ENCODE results near the gene PRICKLE3.
"Not testable (repeated sequence)": the region's sequence is repeated elsewhere in the genome, so short reads cannot be mapped to it uniquely, and the experiment has no call there.

Gene PRICKLE3

DNA sequence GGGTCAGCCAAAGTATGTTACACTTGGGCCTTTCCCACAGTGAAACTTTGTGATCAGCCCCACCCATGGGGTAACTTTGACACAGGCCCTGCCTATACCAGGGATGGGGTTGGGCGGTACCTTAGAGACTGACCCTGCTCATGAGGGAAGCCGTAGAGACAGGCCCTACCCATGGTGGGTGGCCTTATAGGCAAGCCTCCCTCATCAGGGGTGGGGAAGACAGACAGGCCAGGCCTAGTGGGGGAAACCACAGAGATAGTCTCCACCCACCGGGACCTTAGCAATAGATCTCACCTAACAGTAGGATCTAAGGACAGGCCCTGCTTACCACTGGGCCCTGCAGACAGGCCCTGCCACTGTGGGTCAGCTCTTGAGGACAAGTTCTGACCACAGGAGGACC, 7.6 kb downstream of the PRICKLE3 start:
- no peak for DNase-seq

- DNase-seq = no peak
These were observed 8.2 kb downstream of the PRICKLE3 start for GRCh38 chrX:49177873-49178480.

GRCh38 chrX:49177338-49177833, 8.8 kb downstream of the PRICKLE3 start:
- DNase-seq = no peak

DNA sequence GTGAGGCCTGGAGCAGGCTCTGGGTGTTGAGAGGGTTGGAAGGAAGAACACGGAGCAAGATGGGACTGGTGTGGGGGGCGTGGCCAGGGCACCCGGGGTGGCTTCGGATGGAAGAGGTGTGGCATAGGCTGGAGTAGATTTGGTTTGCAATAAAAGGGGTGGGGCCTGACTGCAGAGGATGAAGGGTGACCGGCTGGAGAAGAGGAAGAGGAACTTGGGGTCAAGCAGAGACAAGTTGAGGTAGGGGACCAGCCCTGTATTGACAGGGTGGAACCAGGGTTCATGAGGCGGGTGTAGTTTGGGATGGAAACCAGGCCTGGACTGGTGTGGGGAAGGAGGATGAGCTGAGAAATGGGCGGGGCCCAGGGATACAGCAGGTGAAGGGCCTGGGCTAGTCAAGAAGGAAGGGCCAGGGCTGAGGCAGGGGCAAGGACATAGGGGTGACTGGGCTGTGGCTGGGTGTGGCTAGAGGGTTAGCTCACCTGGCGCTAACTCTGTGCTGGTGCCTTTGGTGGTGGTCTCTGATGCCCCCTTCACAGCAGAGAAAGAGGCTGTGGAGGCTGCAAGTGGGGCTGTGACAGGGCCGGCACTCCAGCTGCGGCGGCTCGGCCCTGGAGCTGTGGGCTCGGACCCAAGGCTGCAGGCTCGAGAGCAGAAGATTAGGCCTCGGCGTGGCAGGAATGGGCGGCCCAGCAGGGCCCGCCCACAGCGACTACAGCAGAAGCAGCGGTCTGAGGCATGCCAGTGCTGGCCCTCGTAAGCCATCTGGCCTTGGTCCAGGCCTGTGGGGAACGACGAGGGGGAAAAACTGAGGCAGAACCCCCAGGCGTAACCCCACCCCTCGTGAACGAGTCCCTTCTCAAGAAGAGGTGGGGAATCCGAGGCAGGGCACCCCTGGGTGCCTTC, 9.5 kb downstream of the PRICKLE3 start:
- DNase-seq = no peak

DNA sequence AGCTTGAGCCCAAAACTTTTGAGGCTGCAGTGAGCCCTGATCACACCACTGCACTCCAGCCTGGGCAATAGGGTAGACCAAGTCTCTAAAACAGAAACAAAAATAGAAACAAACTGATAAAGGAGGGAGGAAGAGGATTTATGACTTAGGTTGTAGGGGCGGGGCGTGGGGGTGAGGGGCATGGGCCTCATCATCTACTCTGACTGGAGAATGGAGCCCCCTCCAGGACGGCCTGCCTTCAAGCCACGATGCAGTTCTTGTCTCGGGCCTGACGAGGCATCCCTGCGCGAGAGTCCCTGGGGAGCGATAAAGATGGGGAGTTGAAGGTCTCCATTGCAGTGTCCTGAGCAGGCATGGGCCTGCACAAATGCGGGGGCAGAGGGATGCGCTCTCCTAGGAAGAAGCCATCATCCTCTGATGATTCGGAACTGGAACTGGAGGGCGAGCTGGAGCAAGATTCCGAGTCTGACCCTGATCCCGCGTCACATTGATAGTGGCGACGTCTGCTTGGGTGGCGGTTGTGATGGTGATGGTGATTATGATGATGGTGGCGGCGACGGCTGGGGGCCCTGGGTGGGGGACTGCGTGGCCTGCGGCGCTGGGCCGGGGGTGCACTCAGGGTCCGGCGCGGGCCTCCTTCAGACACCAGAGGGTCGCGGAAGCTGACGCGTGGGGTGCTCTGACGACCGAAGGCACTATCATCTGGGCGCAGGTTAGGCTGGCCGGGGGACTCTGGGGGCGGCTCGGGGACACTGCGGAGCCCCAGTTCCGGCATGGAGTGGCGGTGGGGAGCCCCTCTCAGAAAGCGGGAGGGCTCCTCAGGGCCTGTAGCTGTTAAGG, 10.5 kb downstream of the PRICKLE3 start:
- no peak for DNase-seq

DNA sequence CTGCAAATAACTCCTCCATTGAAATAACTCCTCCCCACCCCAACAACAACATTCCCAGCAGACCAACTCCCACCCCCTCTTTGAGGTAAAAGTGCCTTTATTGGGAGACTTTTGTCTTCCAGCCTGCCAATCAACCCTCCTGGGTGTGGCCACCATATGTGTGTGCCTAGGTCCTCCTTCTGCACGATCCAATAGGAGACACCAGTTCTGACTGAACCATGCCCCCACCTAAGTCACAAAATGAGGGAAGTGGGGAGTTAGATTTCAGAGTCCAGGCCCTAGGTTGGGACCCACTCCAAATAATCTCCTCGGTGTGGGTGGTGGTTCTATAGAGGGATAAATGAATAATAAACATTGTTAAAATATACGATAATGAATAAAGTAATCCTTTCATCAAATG, 11.4 kb downstream of the PRICKLE3 start:
- no peak for DNase-seq

DNA sequence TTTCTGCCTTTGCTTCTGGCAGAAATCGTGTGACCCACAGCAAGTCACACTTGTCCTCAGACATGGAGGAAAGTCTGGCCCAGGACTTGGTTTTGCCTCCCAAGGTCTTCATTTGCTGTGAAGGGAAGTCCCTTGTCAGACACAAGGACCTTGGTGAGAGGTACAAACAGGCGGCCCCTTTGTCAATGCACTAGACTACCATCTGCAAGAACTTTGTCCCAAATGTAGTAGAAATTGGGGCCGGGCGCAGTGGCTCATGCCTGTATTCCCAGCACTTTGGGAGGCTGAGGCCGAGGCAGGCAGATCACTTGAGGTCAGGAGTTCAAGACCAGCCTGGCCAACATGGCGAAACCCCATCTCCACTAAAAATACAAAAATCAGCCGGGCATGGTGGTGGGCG, 12.6 kb downstream of the PRICKLE3 start:
- not testable (repeated sequence) for DNase-seq

GRCh38 chrX:49172280-49172780, 13.8 kb downstream of the PRICKLE3 start:
- peak; percentile 37 for DNase-seq

- DNase-seq = no peak
These were observed 14.4 kb downstream of the PRICKLE3 start, which contains the start of gene PLP2 for GRCh38 chrX:49171752-49172279. PLP2 (plus strand) TSS chrX:49171898; CDS start chrX:49172001, 103 bp downstream.

DNA sequence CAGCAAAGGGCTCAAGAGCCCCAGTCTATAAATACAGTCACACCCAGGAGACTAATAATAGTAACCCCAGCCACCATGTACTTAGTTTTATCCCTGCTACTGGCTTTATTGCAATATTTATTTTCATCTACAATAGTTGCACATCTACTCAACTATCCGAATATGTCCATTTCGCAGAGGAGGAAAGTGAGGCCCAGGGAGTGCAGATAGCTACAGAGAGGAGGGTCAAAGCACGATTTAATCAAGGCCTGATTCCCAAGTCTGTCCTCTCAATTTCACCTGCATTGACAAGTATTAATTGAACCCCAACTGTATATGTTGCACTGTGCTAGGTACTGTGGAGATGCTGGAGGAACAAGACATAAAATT, 18.4 kb downstream of the PRICKLE3 start:
- DNase-seq = no peak

DNA sequence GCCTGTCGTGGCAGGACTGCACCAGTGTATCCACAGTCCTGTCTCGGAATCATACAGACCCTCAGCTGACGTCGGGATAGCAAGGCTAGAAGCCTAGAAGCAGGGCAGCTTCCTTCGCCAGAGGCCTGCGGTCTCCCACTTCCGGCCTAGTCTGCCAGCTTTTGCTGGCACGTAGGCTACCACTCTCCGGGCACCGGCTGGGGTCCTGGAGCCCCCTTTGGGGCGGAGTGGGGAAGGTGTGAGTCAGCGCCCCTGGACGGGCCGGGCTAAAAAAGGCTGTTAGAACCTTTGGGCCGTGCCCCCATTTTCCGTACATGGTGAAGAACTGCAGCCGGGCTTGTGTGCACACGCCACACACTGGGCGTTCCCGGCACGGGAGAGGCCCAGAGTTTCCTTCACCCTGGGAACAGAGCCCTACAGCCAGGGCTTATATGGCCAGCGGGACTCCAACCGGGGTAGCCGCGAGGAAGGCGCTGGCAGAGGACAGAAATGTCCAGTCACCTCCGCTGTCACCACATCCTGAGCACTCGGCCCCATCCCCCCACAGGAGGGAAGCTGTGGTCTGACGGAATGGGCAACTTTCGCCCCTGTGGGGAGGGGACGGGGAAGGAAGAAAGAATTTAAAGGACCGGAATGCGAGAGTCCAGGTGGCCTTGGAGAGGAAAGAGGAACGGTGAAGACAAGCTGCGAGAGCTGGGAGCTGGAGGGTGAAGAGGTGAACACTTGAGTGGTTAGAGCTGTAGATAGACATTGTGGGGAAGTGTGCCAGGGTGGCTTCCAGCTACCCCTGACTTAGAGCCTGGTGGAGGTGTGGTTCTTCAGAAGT, 19.0 kb downstream of the PRICKLE3 start:
- DNase-seq = no peak

DNA sequence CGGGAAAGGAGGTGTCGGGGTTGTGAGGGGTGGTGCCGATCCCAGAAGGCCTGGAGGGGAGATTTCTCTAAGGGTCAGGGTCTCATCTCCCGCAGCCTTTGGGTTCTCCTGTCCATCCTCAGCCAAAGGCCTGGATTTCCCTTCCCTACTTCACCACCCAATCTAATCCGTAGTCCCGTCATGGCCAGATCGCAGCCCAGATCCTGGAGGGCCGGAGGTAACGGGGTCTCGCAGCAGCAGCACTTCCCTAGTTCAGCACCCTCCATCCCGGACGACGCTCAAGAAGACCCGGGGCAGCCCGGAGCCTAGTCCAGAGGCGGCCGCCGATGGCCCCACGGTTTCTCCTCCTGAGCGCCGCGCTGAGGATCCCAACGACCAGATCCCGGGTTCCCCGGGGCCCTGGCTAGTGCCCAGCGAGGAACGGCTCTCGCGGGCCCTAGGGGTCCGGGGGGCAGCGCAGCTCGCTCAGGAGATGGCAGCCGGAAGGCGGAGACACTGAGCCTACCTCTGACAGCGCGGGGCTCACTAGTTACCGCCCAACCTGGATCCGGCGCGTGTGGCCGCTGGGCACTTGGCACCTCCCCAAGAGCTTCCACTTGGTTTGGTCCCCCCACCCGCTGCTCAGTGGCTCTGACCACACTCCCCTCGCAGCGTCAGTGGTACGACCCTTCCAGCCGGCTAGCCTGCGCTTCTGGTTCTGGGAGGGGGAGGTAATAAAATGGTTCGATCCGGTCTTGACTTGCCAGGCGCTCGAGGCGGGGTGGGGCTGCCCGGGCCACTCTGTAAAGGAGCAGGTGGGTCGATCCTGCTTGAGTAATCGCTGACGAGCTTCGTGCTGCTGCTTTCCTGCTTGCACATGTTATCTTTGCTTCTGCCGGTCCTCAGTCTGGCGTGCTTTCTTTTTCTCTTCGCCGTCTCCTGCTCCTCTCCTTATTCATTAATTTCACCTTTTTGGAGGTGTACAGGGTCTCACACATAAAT, 20.0 kb downstream of the PRICKLE3 start:
- DNase-seq = peak; percentile 90

DNA sequence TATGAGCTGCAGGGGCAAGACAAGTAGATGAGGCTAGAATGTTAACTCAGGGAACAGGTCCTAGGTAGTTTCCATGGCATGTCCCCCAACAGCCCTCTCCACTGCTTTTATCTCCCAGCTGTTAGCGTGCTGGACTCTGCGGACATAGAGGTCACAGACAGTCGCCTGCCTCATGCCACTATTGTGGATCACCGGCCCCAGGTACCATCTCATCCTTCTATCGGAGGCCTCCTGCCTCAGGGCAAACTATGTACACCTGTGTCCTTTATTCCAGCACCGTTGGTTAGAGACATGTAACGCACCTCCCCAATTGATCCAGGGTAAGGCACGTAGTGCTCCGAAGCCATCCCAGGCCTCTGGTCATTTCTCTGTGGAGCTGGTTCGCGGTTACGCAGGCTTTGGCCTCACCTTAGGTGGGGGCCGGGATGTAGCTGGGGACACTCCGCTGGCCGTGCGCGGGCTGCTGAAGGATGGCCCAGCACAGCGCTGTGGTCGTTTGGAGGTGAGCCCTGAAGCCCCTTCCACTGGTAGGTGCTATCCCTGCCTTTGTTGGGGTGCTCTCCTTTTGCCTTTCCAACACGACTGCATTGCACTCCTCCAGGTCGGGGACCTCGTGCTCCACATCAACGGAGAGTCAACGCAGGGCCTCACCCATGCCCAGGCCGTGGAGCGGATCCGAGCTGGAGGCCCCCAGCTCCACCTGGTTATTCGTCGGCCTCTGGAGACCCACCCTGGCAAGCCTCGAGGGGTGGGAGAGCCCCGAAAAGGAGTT, 21.4 kb downstream of the PRICKLE3 start:
- DNase-seq = no peak

DNA sequence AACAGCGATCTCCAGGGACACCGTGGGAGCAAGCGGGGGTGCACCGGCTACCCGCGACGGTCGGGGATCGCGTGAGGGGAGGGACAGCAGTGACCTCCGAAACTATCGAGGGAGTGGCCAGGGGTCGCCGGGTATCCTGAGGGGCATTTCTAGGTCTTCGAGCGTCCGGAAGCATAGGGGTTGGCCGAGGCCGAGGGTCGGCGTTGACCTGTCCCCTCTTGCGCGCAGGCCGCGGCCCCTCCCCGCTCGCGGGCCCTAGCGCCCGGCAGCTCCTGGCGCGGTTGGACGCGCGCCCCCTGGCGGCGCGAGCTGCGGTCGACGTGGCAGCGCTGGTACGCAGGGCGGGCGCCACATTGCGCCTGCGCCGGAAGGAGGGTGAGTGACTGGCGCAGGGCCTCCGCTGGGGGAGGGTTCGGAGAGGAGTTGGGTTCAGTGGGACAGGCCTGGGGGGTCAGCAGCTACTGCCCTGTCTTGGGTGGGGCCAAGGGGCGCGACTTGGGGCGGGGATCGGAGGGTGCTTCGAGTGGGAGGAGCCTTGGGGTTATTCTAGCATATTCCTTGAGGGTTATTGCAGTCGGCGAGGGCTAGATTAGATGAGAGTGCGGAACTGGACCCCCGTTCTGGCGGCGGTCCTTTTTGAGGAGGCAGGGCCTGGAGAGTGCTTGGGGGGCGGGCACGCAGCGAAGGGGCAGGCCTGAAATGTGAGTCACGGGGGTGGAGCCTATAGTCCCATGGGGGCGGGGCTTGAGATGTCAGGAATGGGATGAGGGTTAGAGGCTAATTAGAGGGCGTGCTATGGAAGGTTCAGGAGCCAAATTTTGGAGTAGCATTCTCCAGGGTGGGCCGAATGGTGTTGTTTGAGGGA, 22.4 kb downstream of the PRICKLE3 start:
- peak; percentile 62 for DNase-seq

DNA sequence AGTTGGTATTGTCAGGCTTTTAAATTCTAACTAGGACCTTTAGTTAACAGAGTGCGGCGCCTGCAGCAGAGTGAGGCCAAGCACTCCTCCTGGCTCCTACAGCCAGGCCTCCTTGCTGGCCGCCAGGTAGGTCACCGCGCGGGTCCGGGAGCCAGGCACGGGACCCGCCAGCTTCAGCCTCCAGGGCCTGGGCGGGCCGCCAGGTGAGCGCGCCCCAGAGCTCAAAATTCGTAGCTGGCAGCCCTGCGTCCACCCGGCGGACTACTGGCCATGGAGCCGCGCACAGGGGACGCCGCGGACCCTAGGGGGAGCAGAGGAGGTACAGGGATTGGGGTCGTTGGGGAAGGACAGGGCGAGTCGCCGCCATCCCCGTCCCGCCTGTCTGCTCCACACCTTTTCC, 23.6 kb downstream of the PRICKLE3 start, which contains the start of gene MAGIX:
MAGIX (plus strand) TSS at position 139 of the 400 bp plus-strand sequence; CDS start at position 271, 132 bp downstream.
- DNase-seq = no peak

DNA sequence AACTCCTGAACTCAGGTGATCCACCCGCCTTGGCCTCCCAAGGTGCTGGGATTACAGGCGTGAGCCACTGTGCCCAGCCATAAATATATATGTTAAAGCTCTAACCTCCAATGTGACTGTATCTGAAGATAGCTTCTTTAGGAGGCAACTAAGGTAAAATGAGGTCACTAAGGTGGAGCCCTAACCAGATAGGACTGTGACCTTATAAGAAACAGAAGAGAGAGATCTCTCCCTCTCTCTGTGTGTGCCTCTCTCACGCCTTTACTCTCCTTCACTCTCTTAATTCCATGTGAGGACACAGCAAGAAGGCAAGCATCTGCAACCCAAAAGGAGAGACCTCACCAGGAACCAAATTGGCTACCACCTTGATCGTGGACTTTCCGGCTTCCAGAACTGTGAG, 24.5 kb downstream of the PRICKLE3 start:
- no peak for DNase-seq

DNA sequence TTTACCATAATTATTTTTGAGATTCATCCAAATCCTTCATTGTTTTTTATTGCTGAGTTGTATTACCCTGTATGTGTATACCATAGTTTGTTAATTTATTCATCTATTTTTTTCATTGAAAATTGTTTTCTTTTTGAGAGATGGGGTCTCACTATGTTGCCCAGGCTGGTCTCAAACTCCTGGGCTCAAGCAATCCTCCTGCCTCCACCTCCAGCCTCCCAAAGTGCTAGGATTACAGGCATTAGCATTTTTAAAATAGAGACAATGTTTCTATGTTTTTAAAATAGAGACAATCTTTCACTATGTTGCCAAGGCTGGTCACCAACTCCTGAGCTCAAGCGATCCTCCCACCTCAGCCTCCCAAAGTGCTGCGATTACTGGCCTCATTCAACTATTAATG, 25.3 kb downstream of the PRICKLE3 start:
- DNase-seq = no peak

- no peak for DNase-seq
These were observed 29.0 kb downstream of the PRICKLE3 start for GRCh38 chrX:49157194-49157593.

Data from NCI-H748 treated with DMSO at 0.1 percent for 48 hours (cell line).